Right ventricle myocardium superior (tissue), 1 donor: ENCODE measurements around the gene MBOAT1. TPM values are rescaled to one million over a fixed set of nuclear protein-coding genes. Genes with fewer than 3 reads are reported as not detected.
"Not testable (repeated sequence)": the region's sequence is repeated elsewhere in the genome, so short reads cannot be mapped to it uniquely, and the experiment has no call there.

Source experiments
- ATAC-seq: fragments of 200-7000 bp; cut with Tn5 transposase; one replicate; pipeline ENCODE4 v1.9.1; 2020; ENCODE audit warnings: mild to moderate bottlenecking; ENCODE audit not compliant: poor library complexity
- DNase-seq: peaks from one replicate; pipeline ENCODE4 v3.0.0-alpha.2; 2020
- intact Hi-C: fragments of 100-400 bp; cut with DNase I; formaldehyde crosslinking; loops from one replicate; pipeline ENCODE4 v1.11.2; 2022
- total RNA-seq: library from RNA; stranded (reverse); fragmentation: NEBNext Ultra II Directional; extraction: Animal tissue kit (Norgen Biotek cat#: 25700); gene quantifications from one replicate; pipeline ENCODE4 v1.2.1, GENCODE V29; 2021
- donor health status: DM: no; HTN: yes; CAD: no; lungs with severe emphysema.

MBOAT1 gene
- total RNA-seq, 1 donor from 2014 or later = 5.2 TPM

DNA sequence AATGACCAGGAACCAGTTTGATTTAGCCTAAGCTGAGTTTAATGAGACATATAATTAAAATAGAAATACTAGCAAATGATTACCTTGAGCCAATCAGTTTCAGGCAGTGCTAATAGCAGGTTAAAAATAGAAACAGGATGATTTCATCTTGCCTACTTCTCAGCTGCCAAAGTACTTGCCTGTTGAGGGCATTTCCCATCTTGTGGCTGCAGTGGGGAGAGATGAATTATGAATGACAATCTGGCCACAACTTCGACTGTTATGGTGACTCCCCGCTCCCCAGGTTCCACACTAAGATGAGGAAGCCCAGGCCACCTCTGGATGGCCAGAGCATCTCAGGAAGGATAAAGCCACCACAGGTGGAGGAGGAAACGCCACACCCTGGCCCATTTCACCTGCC is 31.3 kb downstream of the MBOAT1 start:
- peak; percentile 81 for ATAC-seq
- no peak for DNase-seq
- intact Hi-C loops = no loop called here

DNA sequence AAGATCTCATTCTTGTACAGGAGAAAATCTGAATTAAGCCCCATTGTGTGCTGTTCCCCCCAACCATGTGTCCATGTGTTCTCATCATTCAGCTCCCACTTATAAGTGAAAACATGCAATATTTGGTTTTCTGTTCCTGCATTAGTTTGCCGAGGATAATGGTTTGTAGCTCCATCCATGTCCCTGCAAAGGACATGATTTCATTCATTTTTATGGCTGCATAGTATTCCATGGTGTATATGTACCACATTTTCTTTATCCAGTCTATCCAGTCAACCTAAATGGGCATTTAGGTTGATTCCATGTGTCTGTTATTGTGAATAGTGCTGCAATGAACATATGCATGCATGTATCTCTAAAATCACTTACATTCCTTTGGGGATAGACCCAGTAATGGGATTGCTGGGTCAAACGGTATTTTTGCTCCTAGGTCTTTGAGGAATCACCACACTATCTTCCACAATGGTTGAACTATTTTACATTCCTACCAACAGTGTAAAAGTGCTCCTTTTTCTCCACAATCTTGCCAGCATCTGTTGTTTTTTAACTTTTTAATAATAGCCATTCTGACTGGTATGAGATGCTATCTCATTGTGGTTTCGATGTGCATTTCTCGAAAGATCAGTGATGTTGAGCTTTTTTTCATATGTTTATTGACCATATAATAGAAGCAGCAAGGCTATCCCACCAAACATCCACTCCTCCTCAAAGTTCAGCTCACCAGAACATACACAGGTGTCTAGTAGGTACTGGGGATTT is 32.8 kb downstream of the MBOAT1 start:
- intact Hi-C loops, ATAC-seq: not testable (repeated sequence)

DNA sequence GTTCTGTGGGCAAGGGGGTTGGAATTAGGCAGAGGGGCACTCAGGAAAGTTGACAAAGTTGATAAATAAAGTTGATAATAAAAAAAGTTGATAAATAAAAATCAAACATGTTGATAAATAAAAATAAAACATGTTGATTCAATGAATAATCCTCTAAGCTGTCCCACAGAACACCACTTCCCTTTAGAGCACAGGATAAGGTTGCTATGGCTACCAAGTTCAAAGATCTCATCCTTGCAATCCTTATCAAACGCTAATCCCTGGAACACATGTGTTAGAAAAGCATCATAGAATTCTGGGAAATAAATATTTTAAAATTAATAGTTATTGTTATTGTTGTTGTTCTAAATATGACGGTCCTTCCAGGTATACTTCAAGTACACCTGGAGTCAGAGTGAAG is 33.9 kb downstream of the MBOAT1 start:
- intact Hi-C loops = no loop called here
- ATAC-seq (no peak), DNase-seq (no peak)

More for the DNA sequence above, 32.8 kb downstream of the MBOAT1 start:
- DNase-seq = not testable (repeated sequence)

DNA sequence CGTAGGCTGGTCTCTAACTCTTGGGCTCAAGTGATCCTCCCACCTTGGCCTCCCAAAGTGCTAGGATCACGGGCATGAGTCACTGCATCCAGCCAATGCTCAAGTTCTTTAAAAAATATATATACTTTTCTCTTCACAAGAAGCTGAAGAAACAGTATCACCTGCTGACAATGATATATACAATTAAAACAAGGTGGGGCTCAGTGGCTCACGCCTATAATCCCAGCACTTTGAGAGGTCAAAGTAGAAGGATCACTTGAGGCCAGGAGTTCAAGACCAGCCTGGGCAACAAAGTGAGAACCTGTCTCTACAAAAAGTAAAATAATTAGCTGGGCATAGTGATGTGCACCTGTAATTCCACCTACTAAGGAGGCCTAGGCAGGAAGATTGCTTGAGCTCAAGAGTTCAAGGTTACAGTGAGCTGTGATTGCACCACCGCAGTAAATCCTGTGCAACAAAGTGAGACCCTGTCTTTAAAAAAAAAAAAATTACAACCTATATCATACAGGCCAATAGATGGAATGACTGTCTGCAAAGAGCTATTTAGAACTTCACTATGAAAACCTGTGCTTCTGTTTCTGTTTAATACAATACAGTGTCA is 36.4 kb downstream of the MBOAT1 start:
- DNase-seq (no peak), ATAC-seq (no peak)
- intact Hi-C loops = no loop called here

DNA sequence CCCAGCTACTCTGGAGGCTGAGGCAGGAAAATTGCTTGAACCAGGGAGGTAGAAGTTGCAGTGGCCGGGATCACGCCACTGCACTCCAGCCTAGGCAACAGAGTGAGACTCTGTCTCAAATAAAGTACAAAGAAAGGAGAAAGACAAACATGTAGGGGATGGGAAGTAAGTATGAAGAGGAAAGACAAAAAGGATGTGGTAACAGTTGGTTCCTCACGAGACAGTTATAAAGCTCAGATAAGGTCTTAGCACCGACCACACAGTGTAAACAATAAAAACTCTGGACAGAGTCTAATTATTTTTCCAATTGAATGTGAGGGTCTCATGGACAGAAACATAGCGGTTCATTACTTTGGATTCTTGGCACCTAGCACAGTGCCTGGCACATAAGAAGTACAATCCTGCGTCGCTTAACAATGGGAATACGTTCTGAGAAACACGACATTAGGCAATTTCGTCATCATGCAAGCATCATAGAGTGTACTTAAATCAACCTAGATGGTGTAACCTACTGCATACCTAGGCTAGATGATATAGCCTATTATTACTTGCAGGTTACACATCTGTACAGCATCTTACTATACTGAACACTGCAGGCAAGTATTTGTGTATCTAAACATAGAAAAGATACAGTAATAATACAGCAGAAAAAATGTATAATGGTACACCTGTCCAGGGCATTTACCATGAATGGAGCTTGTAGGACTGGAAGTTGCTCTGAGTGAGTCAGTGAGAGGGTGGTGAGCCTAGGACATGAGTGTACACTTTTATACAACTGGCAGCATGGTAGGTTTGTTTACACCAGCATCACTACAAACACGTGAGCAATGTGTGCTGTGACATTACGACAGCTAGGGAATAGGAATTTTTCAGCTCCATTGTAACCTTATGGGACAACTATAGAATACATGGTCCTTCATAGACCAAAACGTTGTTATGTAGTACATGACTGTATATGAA is 38.2 kb downstream of the MBOAT1 start:
- intact Hi-C loops = no loop called here
- DNase-seq = no peak
- peak; percentile 41 for ATAC-seq

DNA sequence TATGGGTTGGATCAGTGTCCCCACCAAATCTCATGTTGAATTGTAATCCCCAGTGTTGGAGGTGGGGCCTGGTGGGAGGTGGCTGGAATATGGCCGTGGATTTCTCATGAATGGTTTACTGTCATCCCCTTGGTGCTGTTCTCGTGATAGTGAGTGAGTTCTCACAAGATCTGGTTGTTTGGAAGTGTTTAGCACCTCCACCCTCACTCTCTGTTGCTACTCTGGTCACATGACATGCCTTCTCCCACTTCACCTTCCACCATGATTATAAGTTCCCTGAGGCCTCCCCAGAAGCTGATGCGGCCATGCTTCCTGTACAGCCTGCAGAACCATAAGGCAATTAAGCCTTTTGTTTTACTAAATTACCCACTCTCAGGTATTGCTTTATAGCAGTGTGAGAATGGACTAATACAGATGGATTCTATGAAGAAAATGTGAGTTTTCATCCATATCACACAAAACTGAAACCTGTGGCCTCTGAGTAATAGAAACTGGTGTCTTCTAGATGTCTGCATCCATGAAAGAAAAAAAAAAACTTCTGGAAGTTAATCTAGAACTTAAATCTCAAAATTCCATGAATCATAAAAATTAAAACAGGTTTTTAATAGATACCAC is 39.3 kb downstream of the MBOAT1 start:
- ATAC-seq (no peak), DNase-seq (no peak)
- intact Hi-C loops = no loop called here

DNA sequence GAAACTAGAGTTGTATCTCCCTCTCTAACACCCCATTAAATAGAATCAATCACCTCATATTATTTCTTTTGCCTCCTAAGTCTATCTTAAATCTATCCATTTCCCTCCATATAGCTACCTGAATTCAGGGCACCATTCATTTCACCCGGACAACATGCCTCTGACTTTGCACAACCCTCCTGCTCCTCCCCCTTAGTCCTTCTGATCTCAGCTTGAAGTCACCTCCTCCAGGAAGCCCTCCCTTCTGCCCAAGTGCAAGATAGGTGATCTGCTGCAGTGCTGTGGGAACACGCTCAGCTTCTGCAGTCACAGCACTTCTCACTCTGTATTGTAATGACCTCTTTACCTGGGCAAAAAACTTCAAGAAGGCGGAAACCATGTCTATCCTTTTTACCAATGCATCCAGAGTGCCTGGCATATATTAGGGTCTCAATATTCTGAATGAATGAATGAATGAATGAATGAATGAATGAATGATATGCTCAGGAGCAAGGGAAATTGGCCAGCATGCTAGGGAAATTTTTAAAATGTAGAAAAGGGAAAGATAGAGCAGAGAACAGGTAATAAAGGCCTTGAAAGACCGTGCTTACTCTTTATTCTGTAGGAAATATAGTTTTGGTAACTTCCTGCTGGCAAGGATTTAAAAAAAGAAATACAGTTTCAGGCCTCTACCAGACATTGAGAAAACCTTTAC is 41.7 kb downstream of the MBOAT1 start:
- DNase-seq (no peak), ATAC-seq (no peak)
- intact Hi-C loops = no loop called here

DNA sequence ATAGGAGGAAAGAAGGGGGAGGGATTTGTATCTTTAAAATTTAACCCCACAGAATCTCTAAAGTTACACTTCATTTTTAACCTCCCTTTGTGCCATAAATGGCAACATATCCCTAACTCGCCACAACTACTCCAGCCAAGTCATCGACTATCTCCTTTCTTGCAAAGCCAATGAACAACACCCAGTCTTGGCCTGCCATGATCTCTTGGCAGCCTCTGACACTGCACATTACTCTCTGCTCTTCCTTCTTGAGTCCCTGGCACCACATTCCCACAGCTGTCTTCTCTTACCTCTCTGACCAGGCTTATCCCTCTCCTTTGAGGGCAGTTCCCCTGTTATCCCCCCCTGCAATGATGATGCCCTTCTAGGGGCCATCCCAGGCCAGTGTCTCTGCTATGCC is 42.5 kb downstream of the MBOAT1 start:
- intact Hi-C loops = no loop called here
- DNase-seq = no peak
- ATAC-seq = peak; percentile 44

DNA sequence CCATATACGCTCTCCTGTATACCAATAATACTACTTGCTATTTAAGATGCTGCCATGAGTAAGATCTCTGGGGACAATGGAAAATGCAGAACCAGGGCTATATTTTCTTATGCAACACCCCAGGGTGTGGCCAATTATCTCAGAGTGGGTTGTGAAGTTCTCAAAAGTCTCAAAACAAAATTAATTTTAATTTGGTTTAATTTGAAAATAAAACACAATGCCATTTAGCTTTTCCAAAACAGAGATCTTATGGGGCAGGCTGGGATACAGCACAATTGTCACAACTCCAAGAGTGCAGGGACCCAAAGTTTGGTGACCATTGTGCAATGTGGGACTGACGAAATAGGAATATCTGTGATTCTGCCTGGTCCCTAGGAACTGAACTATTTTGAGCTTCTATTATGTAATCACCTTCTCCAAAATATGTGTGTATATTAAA is 43.1 kb downstream of the MBOAT1 start:
- DNase-seq = no peak
- intact Hi-C loops = no loop called here
- peak; percentile 82 for ATAC-seq

DNA sequence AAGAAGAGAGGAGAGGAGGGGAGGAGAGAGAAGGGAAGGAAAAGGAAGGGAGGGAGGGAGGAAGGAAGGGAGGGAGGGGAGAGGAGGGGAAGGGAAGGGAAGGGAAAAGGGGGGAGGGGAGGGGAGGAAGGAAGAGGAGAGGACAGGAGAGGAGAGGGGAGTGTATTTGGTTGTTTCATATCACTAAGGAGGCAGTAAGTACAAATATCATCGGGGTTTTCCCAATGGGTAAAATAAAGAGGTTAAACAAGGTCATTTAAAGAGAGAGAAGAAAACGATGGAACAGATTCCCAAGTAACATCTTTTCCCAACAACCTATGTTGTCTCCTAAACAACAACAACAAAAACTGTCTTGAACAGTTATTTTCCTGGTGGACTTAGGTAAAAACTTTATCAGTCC is 43.6 kb downstream of the MBOAT1 start:
- ATAC-seq = peak; percentile 44
- intact Hi-C loops = no loop called here
- DNase-seq = no peak

DNA sequence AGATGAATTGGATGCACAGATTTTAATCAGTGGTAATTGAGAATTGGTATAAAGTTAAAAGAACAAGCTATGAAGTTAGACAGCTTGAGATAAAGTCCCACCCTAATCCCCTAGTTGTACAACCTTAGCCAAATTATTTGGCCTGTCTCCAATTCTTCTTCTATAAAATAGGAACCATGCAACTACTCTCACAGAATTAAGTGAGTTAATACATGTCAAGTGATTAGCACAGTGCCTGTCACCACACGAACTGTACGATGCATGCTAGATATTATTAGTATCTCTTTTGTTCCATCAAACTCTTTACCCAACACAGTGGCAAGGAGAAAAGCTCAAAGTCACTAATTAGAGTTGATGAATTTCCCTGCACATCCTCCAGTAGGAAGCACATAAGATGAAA is 44.7 kb downstream of the MBOAT1 start:
- ATAC-seq (no peak), DNase-seq (no peak)
- intact Hi-C loops = no loop called here

DNA sequence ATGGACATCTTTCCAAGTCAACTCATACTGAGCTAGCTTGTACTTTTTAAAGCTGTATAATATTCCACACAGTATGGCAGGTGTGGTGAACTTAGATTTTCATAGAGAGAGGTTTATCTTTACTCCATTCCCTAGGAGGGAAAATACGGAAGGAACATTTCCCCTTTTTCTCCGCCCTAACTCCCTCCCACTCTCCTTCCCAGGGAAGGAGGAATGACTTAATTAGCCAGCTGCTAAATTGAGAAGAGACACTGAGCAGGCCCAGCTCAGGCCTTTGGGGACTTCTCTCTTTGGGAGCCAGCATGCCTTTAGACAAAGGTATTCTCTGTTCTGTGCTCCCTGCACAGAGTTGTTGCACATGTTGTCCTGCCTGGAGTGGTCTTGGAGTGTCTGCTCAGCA is 46.1 kb downstream of the MBOAT1 start:
- DNase-seq = no peak
- intact Hi-C loops = no loop called here
- ATAC-seq = no peak

DNA sequence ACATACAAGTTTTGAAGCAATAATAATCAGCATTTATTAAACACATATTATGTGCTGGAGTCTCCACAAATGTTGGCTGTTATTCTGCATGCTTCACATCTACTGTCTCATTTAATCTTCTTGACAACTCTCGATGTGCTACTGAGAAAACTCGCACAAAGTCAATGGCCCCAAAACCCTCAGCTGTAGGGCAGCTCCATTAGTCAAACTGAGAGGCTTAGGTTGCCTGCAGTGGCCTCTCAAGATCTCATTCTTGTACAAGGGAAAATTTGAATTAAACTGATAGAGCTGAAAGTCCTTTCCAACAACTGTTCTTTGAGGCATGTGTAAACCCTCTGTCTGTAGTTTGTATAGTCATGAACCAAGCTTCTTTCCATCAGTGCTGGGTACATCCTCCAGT is 49.8 kb downstream of the MBOAT1 start:
- DNase-seq (no peak), ATAC-seq (no peak)
- intact Hi-C loops = no loop called here

DNA sequence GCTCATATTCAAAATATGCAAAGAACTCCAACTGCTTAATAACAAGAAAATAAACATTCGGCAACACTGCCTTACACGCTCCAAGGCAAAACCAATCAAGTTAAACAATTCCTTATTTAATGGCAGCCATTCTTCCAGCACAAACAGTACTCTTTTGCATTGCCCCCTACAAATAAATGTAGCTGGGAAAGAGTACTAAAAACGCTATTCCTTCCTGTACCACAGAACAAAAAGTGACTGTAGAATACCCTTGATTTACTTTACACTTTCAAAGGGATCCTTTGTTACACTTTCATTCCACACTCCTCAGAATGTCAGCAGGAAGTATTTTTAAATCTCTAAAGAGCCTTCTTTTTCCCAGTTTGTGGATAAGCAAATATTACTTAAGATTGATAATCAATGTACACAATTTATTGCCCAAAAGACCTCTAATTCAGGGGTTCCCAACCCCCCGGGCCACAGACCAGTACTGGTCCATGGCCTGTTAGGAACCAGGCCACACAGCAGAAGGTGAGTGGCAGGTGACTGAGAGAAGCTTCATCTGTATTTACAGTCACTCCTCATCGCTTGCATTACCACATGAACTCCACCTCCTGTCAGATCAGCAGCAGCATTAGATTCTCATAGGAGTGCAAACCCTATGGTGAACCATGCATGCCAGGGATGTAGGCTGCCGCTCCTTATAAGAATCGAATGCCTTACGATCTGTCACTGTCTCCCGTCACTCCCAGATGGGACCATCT is 51.6 kb downstream of the MBOAT1 start:
- no peak for ATAC-seq
- intact Hi-C loops = no loop called here

DNA sequence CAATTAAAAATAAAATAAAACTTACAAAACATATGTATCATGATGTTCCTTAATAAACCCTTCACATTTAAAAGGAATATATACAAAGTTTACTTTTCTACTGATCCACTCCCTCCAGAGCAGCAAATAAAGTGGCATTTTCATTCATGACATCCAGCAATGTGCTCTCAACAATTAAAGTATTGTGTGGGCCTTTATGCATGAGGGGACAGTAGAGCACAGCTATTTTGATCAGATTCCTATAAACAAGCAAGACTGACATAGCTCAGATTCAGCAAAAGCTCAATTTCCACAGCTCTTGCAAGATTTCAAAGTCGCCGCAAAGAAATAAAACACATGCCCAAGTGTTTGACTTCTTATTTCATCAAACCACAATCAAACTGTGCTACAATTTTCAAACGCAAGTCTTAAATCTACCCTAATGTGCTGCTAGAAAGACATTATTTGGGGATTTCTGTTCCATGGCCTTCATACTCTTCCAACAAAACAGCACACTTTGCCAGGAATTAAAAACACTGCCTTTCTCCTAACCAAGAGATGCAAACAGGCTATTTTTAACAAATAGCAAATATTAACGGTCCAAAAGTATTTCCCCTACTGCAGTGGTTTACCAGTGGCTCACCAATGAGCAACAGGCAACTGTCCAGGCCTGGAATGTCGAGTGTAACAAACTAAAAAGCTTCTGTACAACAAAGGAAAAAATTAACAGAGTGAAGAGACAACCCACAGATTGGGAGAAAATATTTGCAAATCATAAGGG is 52.3 kb downstream of the MBOAT1 start:
- intact Hi-C loops = no loop called here
- DNase-seq = no peak
- ATAC-seq = no peak

More for the DNA sequence above, 51.6 kb downstream of the MBOAT1 start:
- no peak for DNase-seq

DNA sequence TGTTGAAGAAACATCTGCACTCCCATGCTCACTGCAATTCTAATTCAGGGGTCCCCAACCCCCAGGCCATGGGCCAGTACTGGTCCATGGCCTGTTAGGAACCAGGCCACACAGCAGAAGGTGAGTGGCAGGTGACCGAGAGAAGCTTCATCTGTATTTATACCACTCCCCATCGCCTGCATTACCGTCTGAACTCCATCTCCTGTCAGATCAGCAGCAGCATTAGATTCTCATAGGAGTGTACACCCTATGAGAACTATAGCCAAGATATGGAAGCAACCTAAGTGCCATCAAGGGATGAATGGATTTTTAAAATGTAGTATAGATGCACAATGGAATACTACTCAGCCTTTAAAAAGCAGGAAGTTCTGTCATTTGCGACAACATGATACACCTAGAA is 53.2 kb downstream of the MBOAT1 start:
- DNase-seq = no peak
- ATAC-seq = no peak
- intact Hi-C loops = no loop called here

DNA sequence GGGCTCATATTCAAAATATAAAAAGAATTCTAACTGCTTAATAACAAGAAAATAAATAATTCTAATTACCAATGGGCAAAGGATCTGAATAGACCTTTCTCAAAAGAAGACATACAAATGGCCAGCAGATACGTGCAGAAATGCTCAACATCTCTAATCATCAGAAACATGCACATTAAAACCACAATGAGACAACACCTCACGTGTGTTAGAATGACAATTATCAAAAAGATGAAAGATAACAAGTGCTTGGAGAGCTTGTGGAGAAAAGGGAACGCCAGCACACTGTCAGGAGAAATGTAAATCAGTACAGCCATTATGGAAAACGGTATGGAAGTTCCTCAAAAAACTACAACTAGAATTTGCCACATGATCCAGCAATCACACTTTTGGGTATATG is 53.6 kb downstream of the MBOAT1 start:
- intact Hi-C loops = no loop called here
- DNase-seq = no peak
- ATAC-seq = no peak
